HepG2 (cell line): ENCODE results near the gene ADGRV1. TPM values are rescaled to one million over a fixed set of nuclear protein-coding genes. Genes with fewer than 3 reads are reported as not detected.

Experiments
- ATAC-seq: fragments of 200-7000 bp; cut with Tn5 transposase; 3 replicates; pipeline ENCODE4 v1.9.1; 2020; ENCODE audit warnings: mild to moderate bottlenecking, moderate library complexity
- BruUV-seq: library from RNA; stranded (reverse); fragments of 400-500 nt; replicated peaks from 2 replicates; lab custom pipeline; 2021; lab: Mats Ljungman, UMichigan
- CTCF ChIA-PET: fragments of 300-600 bp; formaldehyde crosslinking; extraction: SDS; loops from one replicate; lab custom pipeline; 2021; ENCODE audit warnings: low total read pairs, inconsistent platforms, low intra/inter-chr PET ratio; lab: Yijun Ruan, JAX
- POLR2A ChIA-PET: fragments of 350-600 bp; sonication (Branson Sonifier 250); formaldehyde crosslinking; loops from one replicate; lab custom pipeline; 2020; ENCODE audit warnings: antibody characterized with exemption, inconsistent platforms; lab: Yijun Ruan, JAX
- DNase-seq: peaks from one replicate; pipeline ENCODE4 v3.0.0-alpha.2; 2015; ENCODE audit warnings: low spot score
- FAIRE-seq: peaks from 3 replicates; lab custom pipeline; 2011; peaks lifted over from hg19 to GRCh38; lab: Jason Lieb, UNC
- H2AFZ ChIP-seq: one replicate; pipeline ENCODE4 v1.6.1; 2011; ENCODE audit warnings: low read length, inconsistent platforms
- H3K27ac ChIP-seq: fragments of 300-600 bp; 3 replicates; pipeline ENCODE4 v1.8.0; 2011; ENCODE audit warnings: mixed run types, mild to moderate bottlenecking, mixed read lengths, low read length, inconsistent platforms; ENCODE audit not compliant: insufficient read depth; ENCODE audit errors: extremely low read length
- H3K27me3 ChIP-seq, 2 experiments: fragments of 200-600 bp in 1 of 2; 2 replicates in 1 of 2; 3 replicates in 1 of 2; pipeline versions ENCODE4 v1.6.0 to v1.8.0; 2011; ENCODE audit warnings: low read length in 2 of 2, mild to moderate bottlenecking in 2 of 2, moderate library complexity in 2 of 2, inconsistent platforms in 1 of 2; ENCODE audit not compliant: insufficient read depth in 2 of 2, control insufficient read depth in 1 of 2
- H3K36me3 ChIP-seq, 2 experiments: fragments of 200-600 bp in 1 of 2; replicated peaks in 1 of 2; 2 replicates in 1 of 2; 3 replicates in 1 of 2; pipeline versions ENCODE4 v1.5.1 to v1.8.0; 2011; ENCODE audit warnings: low read length in 2 of 2, inconsistent platforms in 1 of 2; ENCODE audit not compliant: insufficient read depth in 2 of 2, control insufficient read depth in 1 of 2
- H3K4me1 ChIP-seq: 2 replicates; pipeline ENCODE4 v1.5.1; 2012; ENCODE audit warnings: low read length, inconsistent platforms; ENCODE audit not compliant: insufficient read depth
- H3K4me2 ChIP-seq: 2 replicates; pipeline ENCODE4 v1.6.0; 2011; ENCODE audit warnings: low read depth, low read length, inconsistent platforms
- H3K4me3 ChIP-seq, 3 experiments: fragments of 200-600 bp in 1 of 3; sonication (generic), shearing (Covaris generic) in 1 of 3; replicated peaks in 1 of 3; 2 replicates each; pipeline ENCODE4 v1.5.1; 2011 to 2016; ENCODE audit warnings: low read length in 3 of 3, inconsistent platforms in 2 of 3, low read depth in 2 of 3, mild to moderate bottlenecking in 2 of 3, control low read depth in 1 of 3, mixed read lengths in 1 of 3; ENCODE audit not compliant: insufficient read depth in 1 of 3
- H3K79me2 ChIP-seq: one replicate; pipeline ENCODE4 v1.6.1; 2011; ENCODE audit warnings: low read length, inconsistent platforms; ENCODE audit not compliant: insufficient read depth
- H3K9ac ChIP-seq: 2 replicates; pipeline ENCODE4 v1.6.0; 2011; ENCODE audit warnings: mild to moderate bottlenecking, low read depth, low read length, inconsistent platforms; ENCODE audit not compliant: insufficient read depth
- H3K9me3 ChIP-seq: 2 replicates; pipeline ENCODE4 v1.5.1; 2012; ENCODE audit warnings: mild to moderate bottlenecking, low read length
- H4K20me1 ChIP-seq: 2 replicates; pipeline ENCODE4 v1.6.0; 2011; ENCODE audit warnings: inconsistent platforms, mild to moderate bottlenecking, low read length, moderate library complexity; ENCODE audit not compliant: insufficient read depth
- CBX1 ChIP-seq: IDR thresholded peaks from one replicate; pipeline ENCODE4 v1.6.1; 2016; ENCODE audit warnings: antibody characterized with exemption, low read depth
- CEBPG ChIP-seq: IDR thresholded peaks from 2 replicates; pipeline ENCODE4 v1.6.1; 2016
- MAFF ChIP-seq: IDR thresholded peaks from 2 replicates; pipeline ENCODE4 v1.6.1; 2011; ENCODE audit warnings: low read depth, low read length, improper control_type of control experiment
- MAFK ChIP-seq, 2 experiments: IDR thresholded peaks in 1 of 2; conservative IDR thresholded peaks in 1 of 2; 2 replicates each; pipeline ENCODE4 v1.6.1; 2011; ENCODE audit warnings: improper control_type of control experiment in 2 of 2, low read length in 2 of 2
- MED13 ChIP-seq: sonication (generic); formaldehyde crosslinking; IDR thresholded peaks from 2 replicates; pipeline ENCODE4 v1.5.0; 2020; ENCODE audit warnings: missing genetic modification reagents
- ZBTB3 ChIP-seq: sonication (generic); formaldehyde crosslinking; IDR thresholded peaks from 2 replicates; pipeline ENCODE4 v1.4.0; 2020; ENCODE audit warnings: low read depth, mild to moderate bottlenecking, moderate library complexity, missing genetic modification reagents, borderline replicate concordance
- ZNF274 ChIP-seq: sonication (generic); formaldehyde crosslinking; IDR thresholded peaks from 2 replicates; pipeline ENCODE4 v1.5.1; 2020; ENCODE audit warnings: mild to moderate bottlenecking, missing genetic modification reagents
- ZNF644 ChIP-seq: IDR thresholded peaks from 2 replicates; pipeline ENCODE4 v1.6.1; 2016; ENCODE audit warnings: low read depth
- ZNF782 ChIP-seq: sonication (generic); formaldehyde crosslinking; IDR thresholded peaks from 2 replicates; pipeline ENCODE4 v1.4.0; 2020; ENCODE audit warnings: missing genetic modification reagents, mild to moderate bottlenecking, borderline replicate concordance
- WGBS: methylation state at CpG from one replicate; pipeline ENCODE4 v1.1.6; 2017; ENCODE audit warnings: low lambda C conversion rate; 5-methylcytosine and 5-hydroxymethylcytosine counted together
- in situ Hi-C: cut with HindIII; loops from 2 replicates; pipeline ENCODE4 v1.10.0; 2017; ENCODE audit warnings: low pct_unique_long_range_greater_than_20kb; ENCODE audit not compliant: extremely low pct_ligation_motif_present
- intact Hi-C: fragments of 100-400 bp; cut with micrococcal nuclease; formaldehyde crosslinking; loops from one replicate; pipeline ENCODE4 v1.10.0; 2022; ENCODE audit not compliant: unreplicated experiment
- polyA plus RNA-seq, 8 experiments: library from polyadenylated mRNA; depleted of rRNA in 3 of 8; stranded (reverse) in 7 of 8; unstranded in 1 of 8; fragments of >200 nt; fragmentation: Illumina TruSeq in 4 of 8; extraction: Trizol in 4 of 8; gene quantifications; 2 replicates each; pipeline versions ENCODE4 v1.2.1 to v1.2.3, GENCODE V29; 2011 to 2016; ENCODE audit warnings: low read depth in 4 of 8, missing spikeins in 1 of 8, mixed read lengths in 1 of 8; ENCODE audit not compliant: insufficient read depth in 1 of 8
- total RNA-seq, 5 experiments: library from RNA; depleted of rRNA; stranded (reverse); fragments of >200 nt; fragmentation: Illumina TruSeq; extraction: Trizol; gene quantifications; 2 replicates each; pipeline ENCODE4 v1.2.3, GENCODE V29; 2016; ENCODE audit warnings: low read depth in 1 of 5
- TF ChIP-seq, protein P1 (sequence below): sonication (generic); formaldehyde crosslinking; IDR thresholded peaks from 2 replicates; pipeline ENCODE4 v1.4.0; 2020; ENCODE audit warnings: missing genetic modification reagents

The ADGRV1 gene
- total and polyA plus RNA-seq, 2 of the 13 experiments (the other 11 are each of a cell fraction or from before 2014, with no cell fraction given) = 1.7 to 3.9 TPM

DNA sequence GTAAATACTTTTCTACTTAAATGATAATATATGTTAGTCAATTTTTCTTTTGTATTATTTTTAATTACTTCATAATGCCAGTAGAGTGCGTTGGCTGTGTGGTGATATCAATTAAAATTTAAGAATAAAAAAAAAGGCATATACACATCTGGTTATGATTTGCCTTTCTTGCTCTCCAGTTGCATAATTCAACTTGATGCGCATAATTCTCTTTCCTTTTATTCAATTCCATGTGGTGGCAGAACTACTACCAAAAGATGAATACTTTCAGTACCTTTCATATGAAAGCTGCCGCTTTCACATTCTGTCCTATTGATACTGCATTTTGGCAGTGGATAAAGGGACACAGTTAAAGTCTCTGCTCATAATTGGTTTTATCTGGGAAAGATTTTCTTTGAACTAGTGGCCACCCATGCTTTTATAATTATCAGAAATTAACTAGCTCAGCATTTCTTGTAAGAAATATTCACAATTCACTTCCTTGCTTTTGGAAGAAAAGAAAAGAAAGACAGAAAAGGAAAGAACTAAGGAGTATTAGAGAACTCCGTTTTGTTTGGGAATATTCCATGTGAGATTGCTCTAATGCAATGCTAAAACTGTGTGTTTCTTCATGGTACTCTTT is 12.3 kb upstream of the ADGRV1 start:
- Histone ChIP-seq H4K20me1 (no peaks in the 10 kb centered on the region), H3K4me3 (no peak overlapping the region), H3K27ac (no peak overlapping the region), H3K79me2 (no peaks in the 10 kb centered on the region), H3K36me3 (no peaks in the 10 kb centered on the region), H3K4me2 (no peak overlapping the region), H3K27me3 (no peaks in the 10 kb centered on the region), H3K9me3 (no peaks in the 10 kb centered on the region), H3K9ac (no peak overlapping the region), H3K4me1 (peaks cover 8% of the 10 kb centered on the region), H2AFZ (no peak overlapping the region)
- FAIRE-seq = no peak
- intact Hi-C loops = no loop called here
- TF ChIP-seq MAFK (conservative IDR thresholded peaks at IDR 0.05 in 1 of 2, IDR thresholded peaks at IDR 0.05 in 1 of 2; ENCODE audit: low read length in 2 of 2) (peak; percentile 60 to 73), ZBTB3 (no peak), MAFF (peak; percentile 61; the same call in 1 of the 2 replicates)
- in situ Hi-C loops = no loop called here
- POLR2A ChIA-PET = no interaction called here
- no TSS peak for BruUV-seq
- DNase-seq = no peak
- no peak for ATAC-seq
- CTCF ChIA-PET = no interaction called here
- WGBS = 51% methylated on average over 4 of the region's 4 CpGs

DNA sequence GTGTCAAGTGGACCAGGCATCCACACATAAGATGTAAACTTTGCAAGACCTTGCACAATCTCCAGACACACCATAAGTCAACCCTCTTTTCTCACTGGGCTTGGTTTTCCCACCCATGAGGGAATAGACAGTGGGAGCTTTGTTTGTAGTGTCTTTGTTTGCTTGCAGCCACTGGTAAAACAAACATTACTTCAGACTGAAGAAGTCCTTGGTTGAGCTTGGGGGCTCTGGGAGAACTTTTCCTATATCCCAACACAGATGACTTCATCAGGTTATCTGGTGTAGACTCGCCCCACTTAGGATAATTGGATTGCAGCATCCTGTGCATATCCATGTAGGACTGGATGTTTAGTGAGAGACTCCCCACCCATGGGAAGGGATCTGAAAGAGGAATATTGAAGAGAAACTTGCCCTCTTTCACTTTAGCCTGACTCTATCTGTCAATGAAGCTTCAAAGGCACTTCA is 11.5 kb upstream of the ADGRV1 start:
- intact Hi-C loops = no loop called here
- in situ Hi-C loops = no loop called here
- H2AFZ ChIP-seq = no peak overlapping the region
- H3K36me3 ChIP-seq = no peaks in the 10 kb centered on the region
- no peak overlapping the region for H3K4me2 ChIP-seq
- ATAC-seq (peak; percentile 67), DNase-seq (peak; percentile 62), FAIRE-seq (no peak)
- WGBS = 0% methylated on average over 1 of the region's 1 CpG
- peaks cover 8% of the 10 kb centered on the region for H3K4me1 ChIP-seq
- no peaks in the 10 kb centered on the region for H4K20me1 ChIP-seq
- H3K79me2 ChIP-seq = no peaks in the 10 kb centered on the region
- no peak overlapping the region for H3K27ac ChIP-seq
- H3K4me3 ChIP-seq = no peak overlapping the region
- BruUV-seq = no TSS peak
- no peaks in the 10 kb centered on the region for H3K27me3 ChIP-seq
- H3K9me3 ChIP-seq = no peaks in the 10 kb centered on the region
- POLR2A ChIA-PET = interaction anchor here (1.2 kb wide), 1 partner anchor 137 kb away, joined by 4 read pairs; the partner anchor contains the start of gene CETN3
- CTCF ChIA-PET = no interaction called here
- H3K9ac ChIP-seq = no peak overlapping the region
- TF ChIP-seq, protein P1, sequence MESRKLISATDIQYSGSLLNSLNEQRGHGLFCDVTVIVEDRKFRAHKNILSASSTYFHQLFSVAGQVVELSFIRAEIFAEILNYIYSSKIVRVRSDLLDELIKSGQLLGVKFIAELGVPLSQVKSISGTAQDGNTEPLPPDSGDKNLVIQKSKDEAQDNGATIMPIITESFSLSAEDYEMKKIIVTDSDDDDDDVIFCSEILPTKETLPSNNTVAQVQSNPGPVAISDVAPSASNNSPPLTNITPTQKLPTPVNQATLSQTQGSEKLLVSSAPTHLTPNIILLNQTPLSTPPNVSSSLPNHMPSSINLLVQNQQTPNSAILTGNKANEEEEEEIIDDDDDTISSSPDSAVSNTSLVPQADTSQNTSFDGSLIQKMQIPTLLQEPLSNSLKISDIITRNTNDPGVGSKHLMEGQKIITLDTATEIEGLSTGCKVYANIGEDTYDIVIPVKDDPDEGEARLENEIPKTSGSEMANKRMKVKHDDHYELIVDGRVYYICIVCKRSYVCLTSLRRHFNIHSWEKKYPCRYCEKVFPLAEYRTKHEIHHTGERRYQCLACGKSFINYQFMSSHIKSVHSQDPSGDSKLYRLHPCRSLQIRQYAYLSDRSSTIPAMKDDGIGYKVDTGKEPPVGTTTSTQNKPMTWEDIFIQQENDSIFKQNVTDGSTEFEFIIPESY (CRISPR knock-in tag) = no peak
- TF ChIP-seq ZNF644 (CRISPR knock-in tag) (peak; percentile 30; the same call in 1 of the 2 replicates), MED13 (no peak), ZNF274 (no peak), ZNF782 (CRISPR knock-in tag) (no peak), CEBPG (CRISPR knock-in tag) (peak; percentile 37; the same call in 1 of the 2 replicates), CBX1 (no peak)
